WTC11 (cell line): Measurements from ENCODE around the gene KHDRBS1.

Experiments used
- SMAD3 ChIP-seq: sonication (generic); formaldehyde crosslinking; IDR thresholded peaks from 2 replicates; pipeline ENCODE4 v1.8.0; 2022; ENCODE audit warnings: missing genetic modification reagents, mild to moderate bottlenecking, borderline replicate concordance
- TF ChIP-seq, protein P1 (sequence below): fragments of 250-450 bp; sonication (Bioruptor Pico); IDR thresholded peaks from 2 replicates; pipeline ENCODE4 v2.1.2; 2022; ENCODE audit warnings: mild to moderate bottlenecking, moderate library complexity

DNA sequence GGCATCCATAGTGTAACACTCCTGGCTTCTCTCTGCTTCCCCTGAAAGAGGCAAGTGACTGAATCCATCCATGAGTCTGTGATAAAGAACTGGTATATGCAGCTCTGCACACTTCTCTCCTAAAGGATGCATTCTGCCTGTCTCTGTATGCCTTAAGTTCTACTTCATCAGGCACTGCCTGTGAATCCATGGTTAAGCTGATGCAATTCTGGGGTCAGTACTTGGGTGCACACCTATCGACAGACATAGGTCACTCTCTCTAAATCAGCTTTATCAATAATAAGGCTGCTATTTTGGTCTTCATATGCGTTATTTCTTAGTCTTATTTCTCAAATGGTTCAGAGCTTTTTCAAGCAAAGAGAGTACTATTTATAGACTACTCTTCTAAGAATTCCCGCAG, 42.8 kb upstream of the KHDRBS1 start:
- TF ChIP-seq SMAD3 (CRISPR knock-in tag) = no peak
- TF ChIP-seq, protein P1, sequence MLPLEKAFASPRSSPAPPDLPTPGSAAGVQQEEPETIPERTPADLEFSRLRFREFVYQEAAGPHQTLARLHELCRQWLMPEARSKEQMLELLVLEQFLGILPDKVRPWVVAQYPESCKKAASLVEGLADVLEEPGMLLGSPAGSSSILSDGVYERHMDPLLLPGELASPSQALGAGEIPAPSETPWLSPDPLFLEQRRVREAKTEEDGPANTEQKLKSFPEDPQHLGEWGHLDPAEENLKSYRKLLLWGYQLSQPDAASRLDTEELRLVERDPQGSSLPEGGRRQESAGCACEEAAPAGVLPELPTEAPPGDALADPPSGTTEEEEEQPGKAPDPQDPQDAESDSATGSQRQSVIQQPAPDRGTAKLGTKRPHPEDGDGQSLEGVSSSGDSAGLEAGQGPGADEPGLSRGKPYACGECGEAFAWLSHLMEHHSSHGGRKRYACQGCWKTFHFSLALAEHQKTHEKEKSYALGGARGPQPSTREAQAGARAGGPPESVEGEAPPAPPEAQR = no peak
